Measurements from ENCODE around the gene PYCR2. TPM values are rescaled to one million over a fixed set of nuclear protein-coding genes. Genes with fewer than 3 reads are reported as not detected.
"Not testable (repeated sequence)": the region's sequence is repeated elsewhere in the genome, so short reads cannot be mapped to it uniquely, and the experiment has no call there.

The PYCR2 gene
- total and polyA plus RNA-seq, 8 donors, result 52.7 to 68.7 (median 57.1) TPM

- intact Hi-C loops (cut with DNase I), result no loop called here
- TF ChIP-seq CTCF (IDR thresholded peaks at IDR 0.05), result no peak
- H3K27ac ChIP-seq, result no peak overlapping the region
- no peaks in the 10 kb centered on the region for H3K9me3 ChIP-seq
- no peak for DNase-seq
- no peaks in the 10 kb centered on the region for H3K4me1 ChIP-seq
- ATAC-seq, result no peak
- no peak overlapping the region for H3K4me3 ChIP-seq
- H3K36me3 ChIP-seq, result no peaks in the 10 kb centered on the region
- no peaks in the 10 kb centered on the region for H3K27me3 ChIP-seq
These were observed 7.5 kb upstream of the PYCR2 start for GRCh38 chr1:225931270-225932136.

DNA sequence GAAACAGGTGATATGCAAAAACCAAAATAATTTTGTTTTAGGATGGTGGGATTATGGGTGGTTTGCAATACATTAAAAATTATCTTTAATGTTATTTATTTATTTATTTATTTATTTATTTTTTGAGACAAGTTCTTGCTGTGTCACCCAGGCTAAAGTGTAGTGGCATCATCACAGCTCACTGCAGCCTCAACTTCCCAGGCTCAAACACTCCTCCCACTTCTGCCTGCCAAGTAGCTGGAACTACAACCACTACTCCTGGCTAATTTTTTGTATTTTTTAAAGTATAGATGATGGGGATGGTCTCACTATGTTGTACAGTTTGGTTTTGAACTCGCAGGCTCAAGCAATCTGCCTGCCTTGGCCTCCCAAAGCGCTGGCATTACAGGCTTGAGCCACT lies 6.5 kb upstream of the PYCR2 start:
- no peaks in the 10 kb centered on the region for H3K4me1 ChIP-seq
- intact Hi-C loops (cut with DNase I), result no loop called here
- TF ChIP-seq CTCF (IDR thresholded peaks at IDR 0.05), result no peak
- H3K36me3 ChIP-seq, result no peaks in the 10 kb centered on the region
- no peaks in the 10 kb centered on the region for H3K27me3 ChIP-seq
- no peaks in the 10 kb centered on the region for H3K9me3 ChIP-seq
- H3K27ac ChIP-seq, result no peak overlapping the region
- no peak overlapping the region for H3K4me3 ChIP-seq
- ATAC-seq (no peak), DNase-seq (no peak)

- H3K4me3 ChIP-seq; H3K4me1 ChIP-seq; H3K9me3 ChIP-seq; H3K27ac ChIP-seq; ATAC-seq; H3K36me3 ChIP-seq; DNase-seq; H3K27me3 ChIP-seq; intact Hi-C loops (cut with DNase I): not testable (repeated sequence)
These were observed 5.4 kb upstream of the PYCR2 start for GRCh38 chr1:225929462-225929861.

DNA sequence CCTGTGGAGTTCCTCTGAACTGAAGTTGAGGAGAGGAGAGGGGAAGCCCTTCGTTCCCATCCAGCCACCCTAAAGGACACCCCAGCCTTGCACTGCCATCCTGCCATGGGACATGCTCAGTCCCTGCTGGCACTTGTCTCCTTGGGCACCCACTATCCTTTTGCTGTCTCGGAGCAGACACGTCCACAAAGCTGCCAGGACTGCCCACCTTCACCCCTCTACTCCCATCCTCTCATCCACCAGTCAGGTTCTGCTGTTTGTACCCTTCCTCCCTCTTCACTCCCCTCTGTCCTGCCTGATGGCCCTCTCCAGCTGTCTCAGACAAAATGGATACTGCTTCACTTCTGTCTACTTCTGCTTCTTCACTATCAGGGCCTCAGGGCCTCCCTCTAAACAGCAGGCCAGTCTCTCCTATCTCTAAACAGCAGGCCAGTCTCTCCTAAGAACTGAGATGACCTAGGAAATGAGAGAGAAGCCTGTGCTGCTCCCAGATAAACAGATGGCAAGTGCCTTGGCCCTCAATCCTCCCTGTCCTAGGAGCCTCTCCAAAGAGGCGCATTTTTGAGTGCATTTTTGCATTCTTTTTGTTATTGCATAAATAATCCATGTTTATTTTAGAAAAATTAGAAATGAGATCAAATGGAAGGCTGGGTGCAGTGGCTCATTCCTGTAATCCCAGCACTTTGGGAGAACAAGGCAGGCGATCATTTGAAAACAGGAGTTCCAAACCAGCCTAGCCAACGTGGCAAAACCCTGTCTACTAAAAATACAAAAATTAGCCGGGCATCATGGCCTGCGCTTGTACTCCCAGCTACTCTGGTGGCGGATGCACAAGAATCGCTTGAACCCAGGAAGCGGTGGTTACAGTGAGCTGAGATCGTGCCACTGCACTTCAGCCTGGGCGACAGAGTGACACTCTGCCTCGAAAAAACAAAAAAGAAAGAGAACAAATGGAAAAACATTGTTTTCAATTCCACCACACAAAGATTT lies 4.4 kb upstream of the PYCR2 start:
- no peak for ATAC-seq
- H3K27me3 ChIP-seq, result no peaks in the 10 kb centered on the region
- no peaks in the 10 kb centered on the region for H3K9me3 ChIP-seq
- TF ChIP-seq CTCF (IDR thresholded peaks at IDR 0.05), result no peak
- H3K36me3 ChIP-seq, result no peaks in the 10 kb centered on the region
- DNase-seq, result no peak
- intact Hi-C loops (cut with DNase I), result no loop called here
- H3K27ac ChIP-seq, result no peak overlapping the region
- peaks cover 4 to 10% of the 10 kb centered on the region in 2 donors for H3K4me1 ChIP-seq
- no peak overlapping the region for H3K4me3 ChIP-seq

DNA sequence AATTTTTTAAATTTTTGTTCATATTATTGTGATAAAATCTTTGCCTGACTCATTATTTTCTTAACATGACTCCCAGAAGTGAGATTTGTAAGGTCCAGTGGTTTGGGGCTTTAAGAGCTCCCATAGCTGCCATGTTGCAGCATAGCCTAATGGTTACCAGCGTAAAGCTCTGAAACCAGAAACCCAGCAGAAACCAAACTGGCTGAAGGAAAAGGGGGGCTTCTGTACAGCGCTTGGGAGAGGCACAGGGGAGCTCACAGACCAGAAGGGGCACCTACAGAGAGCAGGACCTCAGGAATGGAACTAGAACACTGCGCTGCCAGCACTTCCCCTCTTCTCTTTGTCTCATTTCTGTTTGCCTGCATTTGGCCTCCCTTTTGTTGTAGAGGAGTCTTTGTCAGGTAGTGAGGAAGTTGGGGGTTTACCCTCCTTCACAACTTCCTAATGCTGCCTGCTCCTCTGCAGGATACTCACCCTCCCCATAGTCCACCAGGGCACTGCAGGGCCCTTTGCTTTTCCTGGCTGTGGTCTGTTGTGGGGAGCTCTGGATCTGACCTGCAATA lies 2.6 kb upstream of the PYCR2 start:
- H3K27me3 ChIP-seq, result no peaks in the 10 kb centered on the region
- no peak for TF ChIP-seq CTCF (IDR thresholded peaks at IDR 0.05)
- intact Hi-C loops (cut with DNase I), result no loop called here
- DNase-seq, result no peak
- peaks cover 0 to 7% of the 10 kb centered on the region in 2 donors for H3K36me3 ChIP-seq
- no peaks in the 10 kb centered on the region for H3K9me3 ChIP-seq
- no peak overlapping the region for H3K27ac ChIP-seq
- ATAC-seq, result no peak
- H3K4me3 ChIP-seq, result no peak overlapping the region
- H3K4me1 ChIP-seq, result peaks cover 12 to 25% of the 10 kb centered on the region in 2 donors

Measured in left lung (tissue), 10 donors.